H1 (cell line): ENCODE measurements around the gene LIPT2. TPM values are rescaled to one million over a fixed set of nuclear protein-coding genes. Genes with fewer than 3 reads are reported as not detected.

Experiments used
- CTCF ChIA-PET: fragments of 300-600 bp; sonication (Branson Sonifier 250); formaldehyde crosslinking; loops from one replicate; lab custom pipeline; 2021; ENCODE audit not compliant: partially characterized antibody; lab: Charles Lee
- POLR2A ChIA-PET: fragments of 300-600 bp; sonication (Branson Sonifier 250); formaldehyde crosslinking; loops from one replicate; lab custom pipeline; 2021; ENCODE audit warnings: inconsistent platforms; ENCODE audit not compliant: partially characterized antibody; lab: Charles Lee
- DNase-seq, 2 experiments: peaks; one replicate each; pipeline versions ENCODE4 v3.0.0 to v3.0.0-alpha.2; 2010 to 2022; ENCODE audit warnings: low spot score in 2 of 2, low read depth in 1 of 2, mixed read lengths in 1 of 2
- FAIRE-seq: peaks from 2 replicates; lab custom pipeline; 2011; peaks lifted over from hg19 to GRCh38; lab: Jason Lieb, UNC
- H2AFZ ChIP-seq: 2 replicates; pipeline ENCODE4 v1.8.1; 2012; ENCODE audit warnings: low read length, inconsistent platforms
- H2AK5ac ChIP-seq: 2 replicates; pipeline ENCODE4 v1.6.1; 2013; ENCODE audit warnings: low read depth, low read length
- H2BK120ac ChIP-seq: replicated peaks from 2 replicates; pipeline ENCODE3; 2013; ENCODE audit warnings: low read depth, low read length, inconsistent platforms
- H2BK12ac ChIP-seq: 2 replicates; pipeline ENCODE4 v1.6.1; 2013; ENCODE audit warnings: low read depth, low read length
- H2BK15ac ChIP-seq: 2 replicates; pipeline ENCODE4 v1.6.1; 2013; ENCODE audit warnings: low read length
- H2BK20ac ChIP-seq: 2 replicates; pipeline ENCODE4 v1.6.1; 2013; ENCODE audit warnings: low read length
- H2BK5ac ChIP-seq: 2 replicates; pipeline ENCODE4 v1.6.1; 2013; ENCODE audit warnings: low read depth, low read length
- H3K14ac ChIP-seq: 2 replicates; pipeline ENCODE4 v1.6.1; 2013; ENCODE audit warnings: inconsistent platforms; ENCODE audit not compliant: insufficient read length
- H3K18ac ChIP-seq: 2 replicates; pipeline ENCODE4 v1.6.1; 2013; ENCODE audit warnings: low read length; ENCODE audit errors: extremely low read depth
- H3K23ac ChIP-seq: 2 replicates; pipeline ENCODE4 v1.6.1; 2013; ENCODE audit warnings: inconsistent platforms; ENCODE audit not compliant: insufficient read length
- H3K23me2 ChIP-seq: 2 replicates; pipeline ENCODE4 v1.6.1; 2013; ENCODE audit warnings: low read depth, low read length
- H3K27ac ChIP-seq: 2 replicates; pipeline ENCODE4 v1.6.1; 2011; ENCODE audit warnings: low read depth, low read length, inconsistent platforms
- H3K27me3 ChIP-seq, 4 experiments: replicated peaks in 1 of 4; 1 replicate in 1 of 4; 2 replicates in 3 of 4; pipeline versions ENCODE4 v1.6.1 to v1.8.1; 2011 to 2013; ENCODE audit warnings: low read length in 3 of 4, mild to moderate bottlenecking in 3 of 4, inconsistent platforms in 2 of 4, mixed read lengths in 2 of 4, moderate library complexity in 1 of 4; ENCODE audit not compliant: control insufficient read depth in 3 of 4, insufficient read depth in 3 of 4; ENCODE audit errors: extremely low read depth in 1 of 4
- H3K36me3 ChIP-seq, 4 experiments: 2 replicates each; pipeline versions ENCODE4 v1.6.1 to v1.8.1; 2011 to 2013; ENCODE audit warnings: mild to moderate bottlenecking in 4 of 4, low read length in 3 of 4, moderate library complexity in 2 of 4, control low read depth in 1 of 4, inconsistent platforms in 1 of 4; ENCODE audit not compliant: insufficient read depth in 4 of 4, control insufficient read depth in 2 of 4
- H3K4ac ChIP-seq: replicated peaks from 2 replicates; pipeline ENCODE3; 2013; ENCODE audit warnings: low read length, low read depth, mixed read lengths, inconsistent platforms; ENCODE audit not compliant: insufficient read length
- H3K4me1 ChIP-seq, 4 experiments: replicated peaks in 1 of 4; 1 replicate in 1 of 4; 2 replicates in 3 of 4; pipeline versions ENCODE4 v1.6.1 to v1.8.1; 2011 to 2013; ENCODE audit warnings: low read length in 3 of 4, inconsistent platforms in 2 of 4, mixed read lengths in 1 of 4; ENCODE audit not compliant: insufficient read depth in 4 of 4, control insufficient read depth in 3 of 4
- H3K4me2 ChIP-seq, 2 experiments: 2 replicates each; pipeline versions ENCODE4 v1.6.1 to v1.8.1; 2011 to 2013; ENCODE audit warnings: low read depth in 2 of 2, low read length in 2 of 2, control low read depth in 1 of 2, inconsistent platforms in 1 of 2, mild to moderate bottlenecking in 1 of 2; ENCODE audit not compliant: insufficient read depth in 1 of 2
- H3K4me3 ChIP-seq, 4 experiments: fragments of 200-600, 300-600 bp in 1 of 4; sonication (generic), shearing (Covaris generic), sonication (Bioruptor Twin) in 1 of 4; 2 replicates each; pipeline versions ENCODE4 v1.5.1 to v1.8.1; 2011 to 2016; ENCODE audit warnings: low read length in 4 of 4, low read depth in 3 of 4, control low read depth in 2 of 4, inconsistent platforms in 2 of 4, mild to moderate bottlenecking in 2 of 4, mixed read lengths in 1 of 4, moderate library complexity in 1 of 4; ENCODE audit not compliant: insufficient read depth in 2 of 4; ENCODE audit errors: extremely low read depth in 1 of 4
- H3K56ac ChIP-seq: replicated peaks from 2 replicates; pipeline ENCODE3; 2013; ENCODE audit warnings: low read depth, mild to moderate bottlenecking, mixed read lengths, low read length, inconsistent platforms; ENCODE audit not compliant: insufficient read length
- H3K79me1 ChIP-seq: 2 replicates; pipeline ENCODE4 v1.6.1; 2013; ENCODE audit warnings: low read depth, low read length, control low read depth
- H3K79me2 ChIP-seq, 2 experiments: 2 replicates each; pipeline versions ENCODE4 v1.6.1 to v1.8.1; 2012 to 2013; ENCODE audit warnings: low read length in 2 of 2, mild to moderate bottlenecking in 2 of 2, inconsistent platforms in 1 of 2; ENCODE audit not compliant: insufficient read depth in 2 of 2, control insufficient read depth in 1 of 2
- H3K9ac ChIP-seq, 4 experiments: replicated peaks in 1 of 4; 1 replicate in 1 of 4; 2 replicates in 3 of 4; pipeline versions ENCODE4 v1.6.1 to v1.8.1; 2011 to 2013; ENCODE audit warnings: low read depth in 3 of 4, low read length in 3 of 4, control low read depth in 2 of 4, mild to moderate bottlenecking in 2 of 4, moderate library complexity in 2 of 4, inconsistent platforms in 1 of 4; ENCODE audit errors: extremely low read depth in 1 of 4
- H3K9me3 ChIP-seq, 2 experiments: 2 replicates each; pipeline versions ENCODE4 v1.6.1 to v1.8.1; 2012 to 2013; ENCODE audit warnings: mild to moderate bottlenecking in 2 of 2, moderate library complexity in 2 of 2, control low read depth in 1 of 2, inconsistent platforms in 1 of 2, low read depth in 1 of 2, low read length in 1 of 2, mixed read lengths in 1 of 2; ENCODE audit not compliant: insufficient read depth in 2 of 2
- H4K20me1 ChIP-seq, 2 experiments: replicated peaks in 1 of 2; 2 replicates each; pipeline versions ENCODE3 to v1.8.1; 2011 to 2013; ENCODE audit warnings: inconsistent platforms in 2 of 2, low read length in 2 of 2, mild to moderate bottlenecking in 1 of 2; ENCODE audit not compliant: insufficient read depth in 2 of 2, control insufficient read depth in 1 of 2
- H4K5ac ChIP-seq: 2 replicates; pipeline ENCODE4 v1.6.1; 2013; ENCODE audit warnings: low read length, low read depth, mixed read lengths, inconsistent platforms; ENCODE audit not compliant: insufficient read length
- H4K8ac ChIP-seq: 2 replicates; pipeline ENCODE4 v1.8.0; 2013; ENCODE audit warnings: mild to moderate bottlenecking, moderate library complexity, low read length, inconsistent platforms; ENCODE audit not compliant: insufficient read depth; ENCODE audit errors: extremely low read depth
- H4K91ac ChIP-seq: replicated peaks from 2 replicates; pipeline ENCODE3; 2013; ENCODE audit warnings: low read length, mixed read lengths, inconsistent platforms; ENCODE audit not compliant: insufficient read length
- BACH1 ChIP-seq: IDR thresholded peaks from 2 replicates; pipeline ENCODE4 v1.6.1; 2012; ENCODE audit warnings: low read length, improper control_type of control experiment
- BCL11A ChIP-seq, 2 experiments: IDR thresholded peaks; one replicate each; pipeline ENCODE4 v1.6.1; 2011; ENCODE audit warnings: low read depth in 2 of 2, low read length in 2 of 2, mild to moderate bottlenecking in 2 of 2
- BRCA1 ChIP-seq: IDR thresholded peaks from 2 replicates; pipeline ENCODE4 v1.6.1; 2012; ENCODE audit warnings: low read depth, low read length, improper control_type of control experiment
- CBX5 ChIP-seq: fragments of 300-800, 300-1000 bp; sonication (generic); IDR thresholded peaks from 2 replicates; pipeline ENCODE4 v1.7.1; 2016; ENCODE audit warnings: antibody characterized with exemption, low read length, low read depth
- CBX8 ChIP-seq: fragments of 300-800, 300-1000 bp; sonication (generic); IDR thresholded peaks from 2 replicates; pipeline ENCODE4 v1.7.1; 2016; ENCODE audit warnings: low read depth, low read length, borderline replicate concordance
- FOSL1 ChIP-seq: IDR thresholded peaks from 2 replicates; pipeline ENCODE4 v1.6.1; 2011; ENCODE audit warnings: mild to moderate bottlenecking, low read depth, low read length, moderate library complexity; ENCODE audit not compliant: insufficient read depth
- HDAC6 ChIP-seq: IDR thresholded peaks from one replicate; pipeline ENCODE4 v1.7.1; 2012; ENCODE audit warnings: low read depth, mild to moderate bottlenecking, inconsistent platforms, low read length, moderate library complexity
- POLR2A ChIP-seq, 2 experiments: IDR thresholded peaks; 1 replicate in 1 of 2; 2 replicates in 1 of 2; pipeline ENCODE4 v1.6.1; 2011; ENCODE audit warnings: low read depth in 2 of 2, low read length in 2 of 2, mild to moderate bottlenecking in 2 of 2; ENCODE audit errors: control extremely low read depth in 1 of 2
- POU5F1 ChIP-seq: IDR thresholded peaks from 2 replicates; pipeline ENCODE4 v1.6.1; 2011; ENCODE audit warnings: low read depth, mild to moderate bottlenecking, low read length, moderate library complexity
- RBBP5 ChIP-seq: IDR thresholded peaks from 2 replicates; pipeline ENCODE4 v1.7.1; 2012; ENCODE audit warnings: low read depth, mild to moderate bottlenecking, inconsistent platforms, low read length, moderate library complexity, borderline replicate concordance
- SIRT6 ChIP-seq: IDR thresholded peaks from one replicate; pipeline ENCODE4 v1.7.1; 2012; ENCODE audit warnings: low read length, inconsistent platforms
- TBP ChIP-seq: IDR thresholded peaks from 2 replicates; pipeline ENCODE4 v1.6.1; 2011; ENCODE audit warnings: low read depth, low read length, improper control_type of control experiment
- TEAD4 ChIP-seq: IDR thresholded peaks from 2 replicates; pipeline ENCODE4 v1.6.1; 2012; ENCODE audit warnings: low read depth, low read length, inconsistent platforms, mixed read lengths
- YY1 ChIP-seq: IDR thresholded peaks from 2 replicates; pipeline ENCODE4 v1.6.1; 2011; ENCODE audit warnings: low read depth, mild to moderate bottlenecking, low read length
- WGBS, 2 experiments: shearing (Covaris generic) in 1 of 2; methylation state at CpG; one replicate each; pipeline versions ENCODE4 v1.1.6 to v1.1.7; 2013 to 2015; ENCODE audit warnings: low lambda C conversion rate in 2 of 2, mixed read lengths in 2 of 2, inconsistent platforms in 1 of 2, low coverage in 1 of 2, missing lambda C conversion rate in 1 of 2; ENCODE audit not compliant: insufficient replicate concordance in 2 of 2, insufficient coverage in 1 of 2, insufficient read length in 1 of 2; ENCODE audit errors: extremely low coverage in 1 of 2, missing lambda C conversion rate in 1 of 2; 5-methylcytosine and 5-hydroxymethylcytosine counted together
- polyA plus RNA-seq, 7 experiments: library from polyadenylated mRNA; depleted of rRNA in 3 of 7; stranded (reverse) in 5 of 7; unstranded in 2 of 7; fragments of >200 nt in 5 of 7; fragments of 200-250 nt in 2 of 7; gene quantifications; 1 replicate in 5 of 7; 2 replicates in 1 of 7; 4 replicates in 1 of 7; pipeline versions ENCODE4 v1.2.1 to v1.2.3, GENCODE V29; 2011 to 2013; ENCODE audit warnings: missing spikeins in 2 of 7, mixed read lengths in 2 of 7
- total RNA-seq: library from RNA; stranded (reverse); fragmentation: NEBNext Ultra II Directional; extraction: Animal tissue kit (Norgen Biotek cat#: 25700); gene quantifications from 2 replicates; pipeline ENCODE4 v1.2.1, GENCODE V29; 2021

Gene LIPT2
- total and polyA plus RNA-seq, 2 of the 8 experiments (the other 6 are each of a cell fraction or from before 2014, with no cell fraction given): 6.4 to 16.7 TPM

DNA sequence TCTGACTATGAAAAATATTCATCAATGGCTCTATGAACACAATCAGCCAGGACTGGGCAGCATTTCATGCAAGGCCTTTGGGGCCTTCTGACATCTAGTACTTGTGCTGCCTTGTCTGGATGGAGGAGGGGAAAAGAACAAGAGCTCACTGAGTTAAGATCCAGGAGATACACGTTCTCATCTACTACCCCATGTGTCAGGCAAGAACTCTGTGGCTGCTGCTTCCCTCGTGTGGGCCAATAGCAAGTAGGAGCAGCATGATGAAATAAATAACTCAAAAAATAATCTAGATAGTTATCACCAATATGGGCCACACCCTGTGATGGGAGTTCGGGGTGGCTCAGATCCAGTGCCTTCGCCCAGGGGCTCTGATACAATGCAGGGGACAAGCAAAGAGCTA lies 33.5 kb downstream of the LIPT2 start:
- Histone ChIP-seq H2AK5ac (no peak overlapping the region), H2AFZ (no peak overlapping the region), H3K4me1 (peaks cover 0 to 5% (median under 1%) of the 10 kb centered on the region in 4 experiments; a peak in 1 of 7 replicates), H3K14ac (no peak overlapping the region), H4K91ac (no peak overlapping the region), H3K4me2 (no peak overlapping the region), H3K9me3 (no peaks in the 10 kb centered on the region), H3K9ac (no peak overlapping the region), H3K27me3 (no peaks in the 10 kb centered on the region; a peak in 1 of 7 replicates), H3K23me2 (no peaks in the 10 kb centered on the region), H3K18ac (no peak overlapping the region), H3K27ac (no peak overlapping the region), H2BK5ac (no peak overlapping the region), H3K79me2 (no peaks in the 10 kb centered on the region)
- ChIA-PET POLR2A (no interaction called here), CTCF (interaction anchor here (1.0 to 5.3 kb wide), 5 partner anchors 8 to 111 kb away, joined by 3 to 42 read pairs (median 4); no protein-coding TSS in a partner anchor)
- TF ChIP-seq YY1 (no peak), BCL11A (IDR thresholded peaks at IDR 0.05; ENCODE audit: low read depth in 2 of 2, low read length in 2 of 2) (no peak), HDAC6 (no peak), CBX8 (no peak), BACH1 (no peak), BRCA1 (no peak), POU5F1 (no peak), FOSL1 (no peak), SIRT6 (no peak), RBBP5 (no peak), POLR2A (IDR thresholded peaks at IDR 0.05; ENCODE audit: control extremely low read depth in 1 of 2, low read depth in 2 of 2, low read length in 2 of 2) (no peak), TBP (no peak), TEAD4 (no peak), CBX5 (no peak)
- TF ChIP-seq, all 59 proteins: peak for 0
- Histone ChIP-seq H3K4ac (no peak overlapping the region), H3K79me1 (no peaks in the 10 kb centered on the region), H2BK120ac (no peak overlapping the region), H4K5ac (no peak overlapping the region), H2BK15ac (no peak overlapping the region), H2BK12ac (no peak overlapping the region), H4K8ac (no peak overlapping the region), H3K4me3 (no peak overlapping the region), H4K20me1 (no peaks in the 10 kb centered on the region), H3K56ac (no peak overlapping the region), H2BK20ac (no peak overlapping the region), H3K36me3 (no peaks in the 10 kb centered on the region), H3K23ac (no peak overlapping the region)
- no peak for FAIRE-seq
- DNase-seq: no peak
- 82% methylated on average over 4 of the region's 4 CpGs; no CpG with 5 or more reads in 1 of the 2 experiments for WGBS, 2 experiments
